Uterus (tissue), 2 donors: Measurements from ENCODE around the gene TNKS1BP1.

ENCODE experiments used
- POLR2A ChIP-seq, 2 donors: fragments of 450-650 bp; IDR thresholded peaks; one replicate each; pipeline ENCODE4 v1.6.1; 2016; ENCODE audit warnings: antibody characterized with exemption in 2 of 2, mild to moderate bottlenecking in 1 of 2, moderate library complexity in 1 of 2
- TF ChIP-seq, protein P1 (sequence below), 4 experiments: fragments of 200-600 bp in 2 of 4; fragments of 450-650 bp in 2 of 4; sonication (generic) in 2 of 4; IDR thresholded peaks; one replicate each; pipeline ENCODE4 v1.5.1; 2016 to 2019; ENCODE audit warnings: antibody characterized with exemption in 4 of 4, mild to moderate bottlenecking in 2 of 4, moderate library complexity in 1 of 4

DNA sequence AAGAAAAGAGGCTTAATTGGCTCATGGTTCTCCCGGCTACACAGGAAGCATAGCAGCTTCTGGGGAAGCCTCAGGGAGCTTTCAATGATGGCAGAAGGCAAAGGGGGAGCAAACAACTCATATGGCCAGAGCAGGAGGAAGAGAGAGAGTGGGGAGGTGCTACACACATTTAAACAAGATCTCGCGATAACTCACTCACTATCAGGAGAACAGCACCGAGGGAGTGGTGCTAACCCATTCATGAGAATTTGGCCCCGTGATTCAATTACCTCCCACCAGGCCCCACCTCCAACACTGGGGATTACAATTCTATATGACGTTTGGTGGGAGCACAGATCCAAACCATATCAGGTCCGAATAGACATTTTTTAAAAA is 46.0 kb downstream of the TNKS1BP1 start:
- TF ChIP-seq, protein P1, sequence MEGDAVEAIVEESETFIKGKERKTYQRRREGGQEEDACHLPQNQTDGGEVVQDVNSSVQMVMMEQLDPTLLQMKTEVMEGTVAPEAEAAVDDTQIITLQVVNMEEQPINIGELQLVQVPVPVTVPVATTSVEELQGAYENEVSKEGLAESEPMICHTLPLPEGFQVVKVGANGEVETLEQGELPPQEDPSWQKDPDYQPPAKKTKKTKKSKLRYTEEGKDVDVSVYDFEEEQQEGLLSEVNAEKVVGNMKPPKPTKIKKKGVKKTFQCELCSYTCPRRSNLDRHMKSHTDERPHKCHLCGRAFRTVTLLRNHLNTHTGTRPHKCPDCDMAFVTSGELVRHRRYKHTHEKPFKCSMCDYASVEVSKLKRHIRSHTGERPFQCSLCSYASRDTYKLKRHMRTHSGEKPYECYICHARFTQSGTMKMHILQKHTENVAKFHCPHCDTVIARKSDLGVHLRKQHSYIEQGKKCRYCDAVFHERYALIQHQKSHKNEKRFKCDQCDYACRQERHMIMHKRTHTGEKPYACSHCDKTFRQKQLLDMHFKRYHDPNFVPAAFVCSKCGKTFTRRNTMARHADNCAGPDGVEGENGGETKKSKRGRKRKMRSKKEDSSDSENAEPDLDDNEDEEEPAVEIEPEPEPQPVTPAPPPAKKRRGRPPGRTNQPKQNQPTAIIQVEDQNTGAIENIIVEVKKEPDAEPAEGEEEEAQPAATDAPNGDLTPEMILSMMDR (IDR thresholded peaks at IDR 0.05), result no peak
- no peak for TF ChIP-seq POLR2A (IDR thresholded peaks at IDR 0.05)
